Activated CD8-positive, alpha-beta T cell treated with anti-CD3 and anti-CD28 coated beads for 36 hours (primary cell): ENCODE results near the gene VDAC1. TPM values are rescaled to one million over a fixed set of nuclear protein-coding genes. Genes with fewer than 3 reads are reported as not detected.

Source experiments
- ATAC-seq: fragments of 200-7000 bp; cut with Tn5 transposase; one replicate; pipeline ENCODE4 v1.10.0; 2021; ENCODE audit warnings: mild to moderate bottlenecking, moderate library complexity
- CTCF ChIA-PET: fragments of 350-600 bp; sonication (Branson Sonifier 250); formaldehyde crosslinking; loops from one replicate; lab custom pipeline; 2021; ENCODE audit warnings: antibody characterized with exemption; lab: Charles Lee
- POLR2A ChIA-PET: fragments of 350-600 bp; sonication (Branson Sonifier 250); formaldehyde crosslinking; loops from one replicate; lab custom pipeline; 2021; ENCODE audit warnings: antibody characterized with exemption; lab: Charles Lee
- DNase-seq: peaks from one replicate; pipeline ENCODE4 v3.0.0-alpha.2; 2020
- H3K27ac Mint-ChIP-seq: one replicate; pipeline ENCODE4 v1.8.0; 2021; ENCODE audit warnings: mild to moderate bottlenecking, mixed read lengths
- H3K27me3 Mint-ChIP-seq: one replicate; pipeline ENCODE4 v1.8.0; 2021; ENCODE audit warnings: mixed read lengths
- H3K36me3 Mint-ChIP-seq: one replicate; pipeline ENCODE4 v1.8.0; 2021; ENCODE audit warnings: low read depth, mixed read lengths
- H3K4me1 Mint-ChIP-seq: one replicate; pipeline ENCODE4 v1.8.0; 2021; ENCODE audit warnings: low read depth, mixed read lengths
- H3K4me3 Mint-ChIP-seq: one replicate; pipeline ENCODE4 v1.8.0; 2021; ENCODE audit warnings: mild to moderate bottlenecking, moderate library complexity, mixed read lengths
- H3K9me3 Mint-ChIP-seq: one replicate; pipeline ENCODE4 v1.8.0; 2021; ENCODE audit warnings: mixed read lengths
- CTCF ChIP-seq: fragments of 200-600 bp; IDR thresholded peaks from one replicate; pipeline ENCODE4 v1.8.0; 2022; ENCODE audit warnings: antibody characterized with exemption, mild to moderate bottlenecking
- intact Hi-C: fragments of 100-400 bp; cut with micrococcal nuclease; formaldehyde crosslinking; loops from one replicate; pipeline ENCODE4 v1.10.0; 2022
- total RNA-seq, 2 experiments: library from RNA; stranded (reverse); gene quantifications; one replicate each; pipeline ENCODE4 v1.2.3, GENCODE V29; 2021

Gene VDAC1
- total RNA-seq, 2 experiments from 2014 or later = 481 to 484 TPM

DNA sequence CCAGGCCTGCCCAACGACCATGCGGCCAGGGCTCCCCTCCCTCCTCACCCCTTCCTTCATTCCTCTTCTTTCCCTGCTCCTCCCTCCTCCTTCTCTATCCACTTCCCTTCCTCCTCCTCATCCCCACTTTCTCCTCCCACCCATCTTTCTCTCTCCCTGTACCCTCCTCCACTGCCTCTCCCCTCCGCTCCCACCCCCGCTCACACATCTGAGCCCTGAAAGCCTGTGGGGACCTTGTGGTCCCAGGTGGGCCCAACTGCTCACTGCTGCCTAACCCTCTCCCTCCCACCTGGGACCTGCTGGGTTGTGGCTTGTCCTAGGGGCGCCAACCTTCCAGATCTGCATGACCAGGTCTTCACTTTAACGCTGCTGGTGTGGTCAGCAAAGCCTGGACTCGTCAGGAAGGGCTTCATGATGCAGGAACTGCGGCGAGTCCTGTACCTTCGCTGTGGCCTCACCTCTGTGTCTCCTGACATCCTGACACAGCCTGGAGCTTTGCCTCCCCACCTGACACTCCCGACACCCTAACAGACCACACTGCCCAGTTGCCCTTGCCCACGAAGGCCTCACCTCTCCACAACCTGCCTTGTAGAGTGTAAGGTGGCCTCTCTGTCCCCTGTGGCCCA lies 71.0 kb downstream of the VDAC1 start:
- DNase-seq (no peak), ATAC-seq (no peak)
- Mint-ChIP-seq H3K27me3 (no peaks in the 10 kb centered on the region), H3K4me3 (no peak overlapping the region), H3K27ac (peak overlapping the region; percentile 50), H3K4me1 (peaks cover 59% of the 10 kb centered on the region), H3K9me3 (peaks cover 2% of the 10 kb centered on the region), H3K36me3 (no peaks in the 10 kb centered on the region)
- CTCF ChIA-PET = no interaction called here
- POLR2A ChIA-PET = interaction anchor here (1.0 kb wide), 1 partner anchor 36 kb away, joined by 3 read pairs; no protein-coding TSS in a partner anchor
- TF ChIP-seq CTCF = no peak
- intact Hi-C loops = loop anchor here (10.0 kb wide), 1 partner anchor 179 kb away; no protein-coding TSS in a partner anchor

- no peak for TF ChIP-seq CTCF
- peaks cover 2% of the 10 kb centered on the region for H3K9me3 Mint-ChIP-seq
Observed at GRCh38 chr5:133933169-133933509, 71.6 kb downstream of the VDAC1 start.

DNA sequence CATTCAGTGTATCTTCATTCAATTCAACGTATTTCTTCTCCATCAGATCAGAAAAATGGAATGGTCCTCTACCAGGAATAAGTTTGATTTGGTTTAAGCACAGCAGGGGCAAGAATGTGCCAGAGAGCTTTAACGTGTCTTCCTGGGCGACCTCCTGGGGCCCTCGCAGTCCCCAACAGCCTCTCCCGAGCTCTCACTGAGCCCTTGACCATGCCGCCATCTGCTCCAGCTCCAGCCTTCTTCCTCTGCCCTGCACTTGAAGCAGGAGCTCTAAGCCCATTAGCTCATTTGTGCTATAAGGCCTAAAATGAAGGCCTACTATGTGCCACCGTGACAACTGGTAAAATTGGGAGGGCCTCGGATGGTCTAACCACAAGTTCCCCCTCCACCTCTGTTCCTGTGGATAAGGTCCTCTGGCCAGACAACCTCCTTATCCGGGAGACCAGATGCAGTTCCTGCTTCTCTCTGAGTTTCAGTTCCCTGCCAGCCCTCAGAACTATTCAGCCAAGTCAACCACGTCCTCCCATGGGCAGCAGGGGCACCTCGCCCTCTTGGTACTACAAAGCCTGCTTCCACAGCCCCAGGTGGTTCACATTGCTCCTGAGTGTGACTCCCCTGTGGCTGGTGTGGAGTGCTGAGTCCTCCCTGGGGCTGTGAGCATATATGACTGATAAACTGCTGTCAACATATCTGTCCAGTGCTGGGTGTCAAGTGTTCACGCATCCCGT lies 72.2 kb downstream of the VDAC1 start:
- CTCF ChIA-PET = no interaction called here
- Mint-ChIP-seq H3K27ac (peak overlapping the region; percentile 63), H3K36me3 (no peaks in the 10 kb centered on the region), H3K9me3 (peaks cover 2% of the 10 kb centered on the region), H3K4me3 (no peak overlapping the region), H3K27me3 (no peaks in the 10 kb centered on the region), H3K4me1 (peaks cover 57% of the 10 kb centered on the region)
- intact Hi-C loops = loop anchor here (10.0 kb wide), 1 partner anchor 178 kb away; no protein-coding TSS in a partner anchor
- no peak for ATAC-seq
- POLR2A ChIA-PET = interaction anchor here (0.6 kb wide), 1 partner anchor 313 kb away, joined by 3 read pairs; no protein-coding TSS in a partner anchor
- no peak for TF ChIP-seq CTCF
- DNase-seq = no peak

More at GRCh38 chr5:133933169-133933509, 71.6 kb downstream of the VDAC1 start:
- CTCF ChIA-PET = no interaction called here
- H3K4me3 Mint-ChIP-seq = no peak overlapping the region
- no peaks in the 10 kb centered on the region for H3K36me3 Mint-ChIP-seq
- POLR2A ChIA-PET = no interaction called here
- DNase-seq = no peak
- intact Hi-C loops = loop anchor here (10.0 kb wide), 1 partner anchor 178 kb away; no protein-coding TSS in a partner anchor
- peaks cover 58% of the 10 kb centered on the region for H3K4me1 Mint-ChIP-seq
- H3K27ac Mint-ChIP-seq = peak overlapping the region; percentile 63
- ATAC-seq = no peak
- H3K27me3 Mint-ChIP-seq = no peaks in the 10 kb centered on the region

DNA sequence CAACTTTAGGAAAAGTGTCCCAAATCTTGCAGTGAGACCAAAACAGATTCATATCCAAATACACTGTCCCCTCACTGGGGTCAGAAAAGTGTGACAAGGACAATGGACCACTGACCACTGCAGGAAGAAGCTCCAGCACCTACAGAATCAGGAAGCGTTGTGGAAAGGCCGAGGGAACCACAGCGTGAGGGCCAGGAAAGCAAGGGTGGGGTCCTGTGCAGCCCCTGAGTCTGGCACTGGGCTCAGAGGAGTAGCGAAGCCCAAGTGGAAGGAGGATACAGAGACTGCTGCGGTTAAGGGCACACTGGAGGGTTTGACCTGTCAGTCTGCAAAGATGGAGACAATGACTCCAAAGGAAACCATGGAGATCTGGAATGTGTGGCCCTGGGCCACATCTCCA lies 73.2 kb downstream of the VDAC1 start:
- POLR2A ChIA-PET = interaction anchor here (0.6 kb wide), 1 partner anchor 312 kb away, joined by 3 read pairs; no protein-coding TSS in a partner anchor
- CTCF ChIA-PET = interaction anchor here (2.1 kb wide), 1 partner anchor 18 kb away, joined by 11 read pairs; no protein-coding TSS in a partner anchor
- no peak for DNase-seq
- Mint-ChIP-seq H3K4me3 (no peak overlapping the region), H3K36me3 (no peaks in the 10 kb centered on the region), H3K27ac (peak overlapping the region; percentile 96), H3K4me1 (peaks cover 57% of the 10 kb centered on the region), H3K27me3 (no peaks in the 10 kb centered on the region), H3K9me3 (no peaks in the 10 kb centered on the region)
- TF ChIP-seq CTCF = no peak
- intact Hi-C loops = loop anchor here (10.0 kb wide), 1 partner anchor 177 kb away; no protein-coding TSS in a partner anchor
- ATAC-seq = no peak
